Spleen (tissue), 11 donors: ENCODE measurements around the gene CAMK1D. TPM values are rescaled to one million over a fixed set of nuclear protein-coding genes. Genes with fewer than 3 reads are reported as not detected.

ENCODE experiments used
- DNase-seq: peaks from one replicate; pipeline ENCODE4 v3.0.0-alpha.2; 2020
- H3K27ac ChIP-seq, 8 donors: fragments of 200-600 bp; sonication (generic) in 7 of 8; 1 replicate in 4 of 8; 2 replicates in 4 of 8; pipeline versions ENCODE4 v1.5.0 to v1.8.0; 2016 to 2021; ENCODE audit warnings: inconsistent platforms in 4 of 8, mild to moderate bottlenecking in 4 of 8, moderate library complexity in 1 of 8
- H3K27me3 ChIP-seq, 7 donors: fragments of 200-600 bp; sonication (generic) in 6 of 7; replicated peaks in 1 of 7; 1 replicate in 4 of 7; 2 replicates in 3 of 7; pipeline versions ENCODE4 v1.5.0 to v1.8.0; 2016 to 2021; ENCODE audit warnings: inconsistent platforms in 3 of 7, mild to moderate bottlenecking in 1 of 7
- H3K36me3 ChIP-seq, 6 donors: fragments of 200-600 bp; sonication (generic) in 5 of 6; 1 replicate in 4 of 6; 2 replicates in 2 of 6; pipeline versions ENCODE4 v1.5.0 to v1.8.0; 2016 to 2021; ENCODE audit warnings: inconsistent platforms in 2 of 6
- H3K4me1 ChIP-seq, 6 donors: fragments of 200-600 bp; sonication (generic) in 5 of 6; 1 replicate in 3 of 6; 2 replicates in 3 of 6; pipeline versions ENCODE4 v1.5.0 to v1.8.0; 2016 to 2021; ENCODE audit warnings: inconsistent platforms in 3 of 6
- H3K4me3 ChIP-seq, 8 donors: fragments of 200-600 bp; sonication (generic) in 7 of 8; 1 replicate in 4 of 8; 2 replicates in 4 of 8; pipeline versions ENCODE4 v1.5.0 to v1.8.0; 2016 to 2021; ENCODE audit warnings: inconsistent platforms in 4 of 8, mild to moderate bottlenecking in 4 of 8, moderate library complexity in 2 of 8
- H3K9me3 ChIP-seq, 8 donors: fragments of 200-600 bp; sonication (generic) in 7 of 8; 1 replicate in 4 of 8; 2 replicates in 4 of 8; pipeline versions ENCODE4 v1.5.0 to v1.8.0; 2016 to 2021; ENCODE audit warnings: inconsistent platforms in 4 of 8
- CTCF ChIP-seq, 11 experiments: fragments of 200-600 bp in 7 of 11; fragments of 450-650 bp in 4 of 11; sonication (generic) in 4 of 11; IDR thresholded peaks in 8 of 11; conservative IDR thresholded peaks in 3 of 11; 1 replicate in 7 of 11; 2 replicates in 4 of 11; pipeline versions ENCODE4 v1.4.0 to v1.8.0; 2016 to 2021; ENCODE audit warnings: antibody characterized with exemption in 11 of 11, inconsistent platforms in 4 of 11, mild to moderate bottlenecking in 1 of 11
- POLR2A ChIP-seq, 3 donors: fragments of 450-650 bp; IDR thresholded peaks; one replicate each; pipeline ENCODE4 v1.5.1; 2017; ENCODE audit warnings: antibody characterized with exemption in 3 of 3, mild to moderate bottlenecking in 1 of 3
- POLR2AphosphoS5 ChIP-seq, 3 donors: sonication (generic); formaldehyde crosslinking; IDR thresholded peaks; one replicate each; pipeline ENCODE4 v1.5.1; 2017; ENCODE audit warnings: antibody characterized with exemption in 3 of 3
- WGBS, 5 donors: extraction: QIAGEN DNeasy Blood & Tissue Kit in 3 of 5; methylation state at CpG; one replicate each; pipeline versions ENCODE4 v1.1.5 to v1.1.7; 2013 to 2018; 5-methylcytosine and 5-hydroxymethylcytosine counted together
- intact Hi-C: fragments of 100-400 bp; cut with DNase I; formaldehyde crosslinking; loops from one replicate; pipeline ENCODE4 v1.15.0; 2023; ENCODE audit warnings: low total_unique reads
- polyA plus RNA-seq, 3 donors: library from polyadenylated mRNA; stranded (reverse); fragments of 200-250 nt; gene quantifications; one replicate each; pipeline ENCODE4 v1.2.1, GENCODE V29; 2013
- total RNA-seq, 7 donors: library from RNA; depleted of rRNA in 3 of 7; stranded (reverse); fragments of >200 nt in 3 of 7; fragmentation: NEBNext Ultra II Directional in 4 of 7; extraction: Animal tissue kit (Norgen Biotek cat#: 25700) in 4 of 7; gene quantifications; one replicate each; pipeline versions ENCODE4 v1.1.0 to v1.2.1, GENCODE V29; 2016 to 2021
- donor health status: healthy with polysubstance abuse.
- donor health status: DM: no; HTN: no; CAD: no; lungs with moderate emphysema.
- donor health status: DM: no; HTN: no; CAD: no.
- donor health status: Bipolar disorder and iron deficiency.
- donor health status: healthy.
- donor health status: DM: no; HTN: no; CAD: no.
- donor health status: DM: yes; HTN: yes; CAD: no.

Gene CAMK1D
- total and polyA plus RNA-seq, 10 donors = 6.8 to 34.5 (median 20.0) TPM

DNA sequence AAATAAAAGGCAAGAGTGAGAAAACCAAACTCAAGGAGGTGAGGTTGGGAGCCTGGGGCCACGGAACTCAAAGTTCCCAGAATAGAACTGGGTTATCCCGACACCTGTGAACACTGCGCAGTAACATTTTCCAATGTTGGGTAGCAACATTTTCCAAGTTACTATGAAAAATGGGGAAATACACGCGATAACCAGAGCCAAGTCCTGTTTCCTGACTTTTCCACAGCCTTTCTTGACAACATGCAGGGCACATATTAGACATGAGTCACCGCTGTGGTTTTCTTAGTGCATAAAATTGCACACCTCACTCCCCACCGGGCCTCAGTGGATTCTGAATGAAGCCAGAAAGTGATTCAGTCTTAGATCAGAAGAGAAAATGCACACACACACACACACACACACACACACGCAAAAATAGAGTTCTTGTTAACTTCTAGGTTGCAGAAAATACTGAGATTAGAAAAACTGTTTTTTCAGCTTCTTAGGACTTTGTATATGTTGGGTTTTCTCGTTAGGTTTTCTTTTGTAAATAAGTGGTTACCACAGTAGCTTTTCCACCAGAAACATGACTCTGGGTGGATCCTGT, 70.0 kb downstream of the CAMK1D start:
- Histone ChIP-seq H3K4me3 (no peak overlapping the region), H3K27me3 (no peaks in the 10 kb centered on the region), H3K36me3 (no peaks in the 10 kb centered on the region), H3K4me1 (peaks cover 0 to 55% (median 11%) of the 10 kb centered on the region in 6 donors), H3K9me3 (no peaks in the 10 kb centered on the region), H3K27ac (no peak overlapping the region)
- 51 to 66% (median 57%) methylated on average over 9 of the region's 9 CpGs for WGBS, 5 donors
- peak; percentile 29 for DNase-seq
- intact Hi-C loops = no loop called here
- TF ChIP-seq POLR2A (IDR thresholded peaks at IDR 0.05) = no peak
- TF ChIP-seq POLR2AphosphoS5 (IDR thresholded peaks at IDR 0.05) = no peak
- no peak for TF ChIP-seq CTCF (IDR thresholded peaks at IDR 0.05 in 8 of 11, conservative IDR thresholded peaks at IDR 0.05 in 3 of 11)

GRCh38 chr10:12420530-12421120, 71.3 kb downstream of the CAMK1D start:
- H3K27ac ChIP-seq = no peak overlapping the region
- no peak for TF ChIP-seq POLR2A (IDR thresholded peaks at IDR 0.05)
- no peak for TF ChIP-seq POLR2AphosphoS5 (IDR thresholded peaks at IDR 0.05)
- no peak for TF ChIP-seq CTCF (IDR thresholded peaks at IDR 0.05 in 8 of 11, conservative IDR thresholded peaks at IDR 0.05 in 3 of 11)
- no peaks in the 10 kb centered on the region for H3K36me3 ChIP-seq
- 84 to 96% (median 88%) methylated on average over 7 of the region's 7 CpGs for WGBS, 5 donors
- no peak for DNase-seq
- intact Hi-C loops = no loop called here
- no peak overlapping the region for H3K4me3 ChIP-seq
- H3K27me3 ChIP-seq = no peaks in the 10 kb centered on the region
- H3K9me3 ChIP-seq = no peaks in the 10 kb centered on the region
- H3K4me1 ChIP-seq = peaks cover 0 to 65% (median 20%) of the 10 kb centered on the region in 6 donors

- no peak for TF ChIP-seq POLR2AphosphoS5 (IDR thresholded peaks at IDR 0.05)
- H3K4me1 ChIP-seq = peaks cover 0 to 53% (median 15%) of the 10 kb centered on the region in 6 donors
- 89 to 98% (median 96%) methylated on average over 10 of the region's 10 CpGs for WGBS, 5 donors
Measured at GRCh38 chr10:12422189-12422588, 72.8 kb downstream of the CAMK1D start.

GRCh38 chr10:12423896-12424295, 74.5 kb downstream of the CAMK1D start:
- Histone ChIP-seq H3K9me3 (no peaks in the 10 kb centered on the region), H3K4me1 (peaks cover 0 to 36% (median 15%) of the 10 kb centered on the region in 6 donors), H3K27ac (no peak overlapping the region), H3K36me3 (no peaks in the 10 kb centered on the region), H3K4me3 (no peak overlapping the region), H3K27me3 (no peaks in the 10 kb centered on the region)
- no peak for TF ChIP-seq POLR2AphosphoS5 (IDR thresholded peaks at IDR 0.05)
- TF ChIP-seq CTCF (IDR thresholded peaks at IDR 0.05 in 8 of 11, conservative IDR thresholded peaks at IDR 0.05 in 3 of 11) = no peak
- no peak for TF ChIP-seq POLR2A (IDR thresholded peaks at IDR 0.05)
- intact Hi-C loops = no loop called here
- DNase-seq = peak; percentile 58
- WGBS, 5 donors = 94 to 96% (median 96%) methylated on average over 14 of the region's 14 CpGs

More at GRCh38 chr10:12422189-12422588, 72.8 kb downstream of the CAMK1D start:
- Histone ChIP-seq H3K27ac (no peak overlapping the region), H3K27me3 (no peaks in the 10 kb centered on the region), H3K9me3 (no peaks in the 10 kb centered on the region), H3K36me3 (no peaks in the 10 kb centered on the region), H3K4me3 (no peak overlapping the region)
- DNase-seq = no peak
- intact Hi-C loops = no loop called here
